HepG2 (cell line): ENCODE measurements around the gene POLR3GL. TPM values are rescaled to one million over a fixed set of nuclear protein-coding genes. Genes with fewer than 3 reads are reported as not detected.

ENCODE experiments used
- AHDC1 ChIP-seq: sonication (generic); formaldehyde crosslinking; IDR thresholded peaks from 2 replicates; pipeline ENCODE4 v1.5.1; 2020; ENCODE audit warnings: mild to moderate bottlenecking, missing genetic modification reagents, borderline replicate concordance
- ATF3 ChIP-seq: sonication (generic); formaldehyde crosslinking; IDR thresholded peaks from 2 replicates; pipeline ENCODE4 v1.4.0; 2020; ENCODE audit warnings: missing genetic modification reagents
- CBX5 ChIP-seq: sonication (generic); formaldehyde crosslinking; IDR thresholded peaks from 2 replicates; pipeline ENCODE4 v1.4.0; 2020; ENCODE audit warnings: missing genetic modification reagents, borderline replicate concordance
- E2F2 ChIP-seq: sonication (generic); formaldehyde crosslinking; IDR thresholded peaks from 2 replicates; pipeline ENCODE4 v1.4.0; 2020; ENCODE audit warnings: missing genetic modification reagents, borderline replicate concordance
- FOXJ3 ChIP-seq: sonication (generic); formaldehyde crosslinking; IDR thresholded peaks from 2 replicates; pipeline ENCODE4 v1.4.0; 2020; ENCODE audit warnings: missing genetic modification reagents, mild to moderate bottlenecking, borderline replicate concordance
- GTF3A ChIP-seq: sonication (generic); formaldehyde crosslinking; conservative IDR thresholded peaks from 2 replicates; pipeline ENCODE4 v1.4.0; 2020; ENCODE audit warnings: mild to moderate bottlenecking, missing genetic modification reagents
- NAIF1 ChIP-seq: sonication (generic); formaldehyde crosslinking; IDR thresholded peaks from 2 replicates; pipeline ENCODE4 v1.5.0; 2020; ENCODE audit warnings: mild to moderate bottlenecking, missing genetic modification reagents, borderline replicate concordance
- NR2F1 ChIP-seq, 2 experiments: fragments of 450-650 bp in 1 of 2; formaldehyde crosslinking in 1 of 2; IDR thresholded peaks; 2 replicates each; pipeline versions ENCODE4 v1.5.0 to v1.6.1; 2016 to 2020; ENCODE audit warnings: mild to moderate bottlenecking in 1 of 2, missing compliant biosample characterization in 1 of 2, missing genetic modification reagents in 1 of 2, moderate library complexity in 1 of 2
- RBFOX2 ChIP-seq: fragments of 200-400 bp; formaldehyde crosslinking; IDR thresholded peaks from 2 replicates; pipeline ENCODE4 v1.6.1; 2017; ENCODE audit warnings: low read depth, mild to moderate bottlenecking, low read length
- TFDP1 ChIP-seq: IDR thresholded peaks from 2 replicates; pipeline ENCODE4 v1.6.1; 2016; ENCODE audit warnings: missing compliant biosample characterization, missing genetic modification reagents, borderline replicate concordance
- ZBTB7A ChIP-seq: sonication (generic); formaldehyde crosslinking; IDR thresholded peaks from 2 replicates; pipeline ENCODE4 v1.8.0; 2022; ENCODE audit warnings: mild to moderate bottlenecking, missing genetic modification reagents
- ZNF10 ChIP-seq: sonication (generic); formaldehyde crosslinking; IDR thresholded peaks from 2 replicates; pipeline ENCODE4 v1.4.0; 2020; ENCODE audit warnings: mild to moderate bottlenecking, low read depth, missing genetic modification reagents, borderline replicate concordance
- ZNF143 ChIP-seq: sonication (generic); formaldehyde crosslinking; IDR thresholded peaks from 2 replicates; pipeline ENCODE4 v1.4.0; 2020; ENCODE audit warnings: missing genetic modification reagents
- ZNF331 ChIP-seq: sonication (generic); formaldehyde crosslinking; IDR thresholded peaks from 2 replicates; pipeline ENCODE4 v1.4.0; 2020; ENCODE audit warnings: missing genetic modification reagents
- ZNF577 ChIP-seq: sonication (generic); formaldehyde crosslinking; IDR thresholded peaks from 2 replicates; pipeline ENCODE4 v1.4.0; 2020; ENCODE audit warnings: mild to moderate bottlenecking, low read depth, missing genetic modification reagents, borderline replicate concordance
- ZNF607 ChIP-seq: sonication (generic); formaldehyde crosslinking; IDR thresholded peaks from 2 replicates; pipeline ENCODE4 v1.5.1; 2020; ENCODE audit warnings: missing genetic modification reagents, mild to moderate bottlenecking, borderline replicate concordance
- polyA plus RNA-seq, 8 experiments: library from polyadenylated mRNA; depleted of rRNA in 3 of 8; stranded (reverse) in 7 of 8; unstranded in 1 of 8; fragments of >200 nt; fragmentation: Illumina TruSeq in 4 of 8; extraction: Trizol in 4 of 8; gene quantifications; 2 replicates each; pipeline versions ENCODE4 v1.2.1 to v1.2.3, GENCODE V29; 2011 to 2016; ENCODE audit warnings: low read depth in 4 of 8, missing spikeins in 1 of 8, mixed read lengths in 1 of 8; ENCODE audit not compliant: insufficient read depth in 1 of 8
- total RNA-seq, 5 experiments: library from RNA; depleted of rRNA; stranded (reverse); fragments of >200 nt; fragmentation: Illumina TruSeq; extraction: Trizol; gene quantifications; 2 replicates each; pipeline ENCODE4 v1.2.3, GENCODE V29; 2016; ENCODE audit warnings: low read depth in 1 of 5

POLR3GL gene
- total and polyA plus RNA-seq, 2 of the 13 experiments (the other 11 are each of a cell fraction or from before 2014, with no cell fraction given): 11.5 to 12.4 TPM

- no peak for TF ChIP-seq E2F2
- TF ChIP-seq ZNF10: no peak
- TF ChIP-seq GTF3A (CRISPR knock-in tag): no peak
- TF ChIP-seq FOXJ3: no peak
- TF ChIP-seq TFDP1 (CRISPR knock-in tag): no peak
- no peak for TF ChIP-seq NAIF1 (CRISPR knock-in tag)
- TF ChIP-seq CBX5: peak; percentile 32; the same call in 1 of the 2 replicates
- TF ChIP-seq ATF3 (CRISPR knock-in tag): no peak
- no peak for TF ChIP-seq AHDC1 (CRISPR knock-in tag)
- no peak for TF ChIP-seq ZNF331 (CRISPR knock-in tag)
- TF ChIP-seq NR2F1 (CRISPR knock-in tag; IDR thresholded peaks at IDR 0.05): no peak
- peak; percentile 72; the same call in 1 of the 2 replicates for TF ChIP-seq ZNF607 (CRISPR knock-in tag)
- no peak for TF ChIP-seq ZNF577
- no peak for TF ChIP-seq ZBTB7A (CRISPR knock-in tag)
- no peak for TF ChIP-seq ZNF143
- peak; percentile 79 for TF ChIP-seq RBFOX2
Measured at GRCh38 chr1:145957443-145958319, 6.8 kb upstream of the POLR3GL start, which contains the start of gene LIX1L (continued).
